ENCODE measurements around the gene CANT1.

Gene CANT1

DNA sequence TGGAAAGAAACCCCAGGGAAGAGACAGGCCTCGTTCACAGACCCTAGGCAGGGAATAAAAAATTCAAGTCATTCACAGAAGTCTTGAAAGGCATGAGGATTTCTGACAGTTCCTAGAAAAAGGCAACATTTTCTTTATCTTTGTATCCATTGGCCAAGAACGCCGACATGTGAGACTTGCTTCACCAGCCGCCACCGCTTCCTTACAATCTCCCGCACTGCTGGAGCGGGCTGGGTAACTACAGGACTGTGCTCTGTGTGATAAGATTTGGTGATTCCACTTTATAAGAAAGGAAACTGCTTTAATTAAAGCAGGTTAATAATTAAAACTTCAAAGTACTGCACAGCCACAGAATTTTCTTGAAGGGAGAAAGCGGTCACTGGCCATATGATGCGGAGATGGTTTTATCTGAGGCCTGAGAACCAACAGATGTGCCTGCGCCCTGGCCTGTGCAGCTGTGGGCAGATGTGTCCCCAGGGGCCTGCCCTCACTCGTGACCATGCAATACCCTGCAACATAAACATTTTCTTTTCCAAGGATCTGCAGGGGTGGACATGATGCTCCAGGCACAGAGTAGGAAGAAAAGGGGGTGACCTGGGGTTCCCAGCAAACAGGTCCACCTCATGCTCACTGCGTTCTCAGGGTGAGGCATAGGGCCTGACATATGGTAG, 16.9 kb downstream of the CANT1 start:
- DNase-seq (ENCODE audit: low read depth), result no peak
- TF ChIP-seq, protein P1, sequence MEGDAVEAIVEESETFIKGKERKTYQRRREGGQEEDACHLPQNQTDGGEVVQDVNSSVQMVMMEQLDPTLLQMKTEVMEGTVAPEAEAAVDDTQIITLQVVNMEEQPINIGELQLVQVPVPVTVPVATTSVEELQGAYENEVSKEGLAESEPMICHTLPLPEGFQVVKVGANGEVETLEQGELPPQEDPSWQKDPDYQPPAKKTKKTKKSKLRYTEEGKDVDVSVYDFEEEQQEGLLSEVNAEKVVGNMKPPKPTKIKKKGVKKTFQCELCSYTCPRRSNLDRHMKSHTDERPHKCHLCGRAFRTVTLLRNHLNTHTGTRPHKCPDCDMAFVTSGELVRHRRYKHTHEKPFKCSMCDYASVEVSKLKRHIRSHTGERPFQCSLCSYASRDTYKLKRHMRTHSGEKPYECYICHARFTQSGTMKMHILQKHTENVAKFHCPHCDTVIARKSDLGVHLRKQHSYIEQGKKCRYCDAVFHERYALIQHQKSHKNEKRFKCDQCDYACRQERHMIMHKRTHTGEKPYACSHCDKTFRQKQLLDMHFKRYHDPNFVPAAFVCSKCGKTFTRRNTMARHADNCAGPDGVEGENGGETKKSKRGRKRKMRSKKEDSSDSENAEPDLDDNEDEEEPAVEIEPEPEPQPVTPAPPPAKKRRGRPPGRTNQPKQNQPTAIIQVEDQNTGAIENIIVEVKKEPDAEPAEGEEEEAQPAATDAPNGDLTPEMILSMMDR (IDR thresholded peaks at IDR 0.05; ENCODE audit: low read depth, low read length, missing control alignments), result no peak
- no peak overlapping the region for H3K4me3 ChIP-seq (ENCODE audit: low read depth, low read length)

DNA sequence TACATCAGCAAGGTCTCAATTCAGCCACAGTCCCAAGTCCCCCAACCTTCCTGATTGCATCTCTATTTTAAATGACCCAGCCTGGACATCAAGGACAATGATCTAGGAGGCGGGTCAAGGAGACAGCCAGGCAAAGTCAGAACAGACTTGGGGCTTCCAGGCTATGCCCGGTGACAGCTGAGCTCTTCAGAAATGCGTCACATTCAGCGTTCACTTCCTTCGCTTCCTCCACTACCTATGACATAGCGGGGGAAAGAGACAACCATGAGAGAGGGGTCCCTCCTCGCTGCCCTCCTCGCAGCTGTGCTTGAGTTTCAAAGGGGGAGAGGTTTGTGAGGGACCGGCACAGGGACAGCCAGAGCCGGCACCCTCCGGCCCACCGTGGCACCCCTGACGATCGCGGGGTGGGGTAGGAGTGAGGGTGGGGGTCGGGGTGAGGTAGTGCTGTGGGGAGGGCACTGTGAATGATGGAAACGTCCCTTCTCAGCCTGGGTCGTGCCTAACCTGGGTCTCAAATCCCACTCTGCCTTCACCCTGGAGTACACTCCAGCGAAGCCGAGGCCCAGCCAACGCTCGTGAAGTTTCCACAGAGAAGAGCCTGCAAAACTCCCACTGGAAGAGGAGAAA, 17.5 kb downstream of the CANT1 start:
- H3K4me3 ChIP-seq (ENCODE audit: low read depth, low read length), result no peak overlapping the region
- TF ChIP-seq, protein P1 (IDR thresholded peaks at IDR 0.05; ENCODE audit: low read depth, low read length, missing control alignments), result no peak
- no peak for DNase-seq (ENCODE audit: low read depth)

DNA sequence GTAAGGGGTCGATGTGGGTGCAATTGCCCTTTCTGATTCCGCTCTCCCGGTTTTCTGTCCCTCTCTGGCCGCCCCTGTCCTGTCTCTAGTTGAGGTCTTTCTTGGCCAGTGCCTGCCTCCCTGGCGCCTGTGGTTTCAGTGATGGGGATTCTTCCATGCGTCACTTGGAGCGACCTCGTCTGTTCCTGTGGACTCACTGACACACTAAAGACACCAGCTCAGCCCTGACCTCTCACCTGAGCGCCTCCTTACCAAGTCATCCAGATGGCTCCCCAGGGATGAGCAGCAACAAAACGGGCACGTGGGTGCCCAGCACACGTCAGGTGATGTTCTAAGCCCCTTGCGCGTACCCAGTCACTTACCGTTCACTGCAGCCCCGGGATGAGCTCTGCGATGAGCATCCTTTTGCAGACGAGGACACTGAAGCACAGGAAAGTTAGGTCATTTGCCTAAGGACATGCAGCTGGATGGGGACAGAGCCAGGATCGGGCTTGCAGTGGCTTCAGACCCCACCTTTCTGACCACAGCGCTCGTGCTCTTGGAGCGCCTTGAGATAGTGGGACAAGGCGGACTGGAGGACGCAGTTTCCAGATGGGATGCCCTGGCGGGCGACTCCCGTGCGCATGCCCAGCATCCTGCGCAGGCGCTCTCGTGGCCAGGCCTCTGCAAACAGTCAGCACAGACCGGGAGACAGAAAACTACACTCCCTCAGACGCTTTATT, 18.4 kb downstream of the CANT1 start:
- DNase-seq (ENCODE audit: low read depth), result no peak
- H3K4me3 ChIP-seq (ENCODE audit: low read depth, low read length), result no peak overlapping the region
- TF ChIP-seq, protein P1 (IDR thresholded peaks at IDR 0.05; ENCODE audit: low read depth, low read length, missing control alignments), result no peak

DNA sequence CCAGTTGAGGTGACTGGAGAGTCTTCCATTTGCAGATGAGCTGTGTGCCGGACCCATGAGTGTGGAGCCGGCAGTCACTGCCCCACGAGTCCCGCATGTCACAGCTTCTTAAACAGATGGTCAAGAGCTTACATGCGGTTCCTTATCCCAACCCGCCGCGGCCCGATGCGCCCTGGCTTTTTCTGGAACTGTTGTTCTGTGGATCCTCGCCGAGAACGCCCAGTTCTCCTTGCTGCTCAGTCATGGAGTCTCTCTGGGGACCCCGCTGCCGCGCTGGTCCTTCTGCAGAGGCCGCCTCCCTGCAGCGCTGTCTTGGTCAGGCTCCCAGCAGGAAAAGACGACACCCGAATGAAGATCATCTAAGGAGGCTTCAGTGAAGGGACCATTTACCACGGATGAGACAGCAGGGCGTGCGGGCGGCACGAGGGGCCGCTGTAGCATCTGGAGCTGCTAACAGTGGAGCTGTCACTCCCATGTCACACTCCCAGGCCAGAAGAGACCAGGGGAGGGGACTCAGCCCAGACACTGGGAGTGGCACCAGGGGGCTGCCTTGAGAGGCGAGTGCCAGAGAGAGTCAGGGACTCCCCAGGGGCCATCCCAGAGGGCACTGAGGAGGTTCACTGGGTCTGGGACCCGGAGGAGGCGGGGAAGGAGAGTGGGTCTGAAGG, 19.1 kb downstream of the CANT1 start:
- TF ChIP-seq, protein P1 (IDR thresholded peaks at IDR 0.05; ENCODE audit: low read depth, low read length, missing control alignments), result no peak
- no peak for DNase-seq (ENCODE audit: low read depth)
- H3K4me3 ChIP-seq (ENCODE audit: low read depth, low read length), result no peak overlapping the region

DNA sequence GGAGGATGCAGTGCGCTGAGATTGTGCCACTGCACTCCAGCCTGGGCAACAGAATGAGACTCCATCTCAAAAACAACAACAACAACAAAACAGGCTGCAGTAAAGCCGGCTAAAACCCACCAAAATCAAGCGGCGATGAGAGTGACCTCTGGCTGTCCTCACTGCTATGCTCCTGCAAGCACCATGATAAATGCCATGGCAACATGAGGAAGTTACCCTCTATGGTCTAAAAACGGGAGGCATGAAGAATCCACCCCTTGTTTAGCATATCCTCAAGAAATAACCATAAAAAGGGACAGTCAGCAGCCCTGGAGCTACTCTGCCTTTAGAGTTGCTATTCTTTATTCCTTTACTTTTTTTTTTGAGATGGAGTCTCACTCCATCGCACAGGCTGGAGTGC, 21.4 kb downstream of the CANT1 start:
- DNase-seq (ENCODE audit: low read depth), result no peak
- no peak overlapping the region for H3K4me3 ChIP-seq (ENCODE audit: low read depth, low read length)
- TF ChIP-seq, protein P1 (IDR thresholded peaks at IDR 0.05; ENCODE audit: low read depth, low read length, missing control alignments), result no peak

DNA sequence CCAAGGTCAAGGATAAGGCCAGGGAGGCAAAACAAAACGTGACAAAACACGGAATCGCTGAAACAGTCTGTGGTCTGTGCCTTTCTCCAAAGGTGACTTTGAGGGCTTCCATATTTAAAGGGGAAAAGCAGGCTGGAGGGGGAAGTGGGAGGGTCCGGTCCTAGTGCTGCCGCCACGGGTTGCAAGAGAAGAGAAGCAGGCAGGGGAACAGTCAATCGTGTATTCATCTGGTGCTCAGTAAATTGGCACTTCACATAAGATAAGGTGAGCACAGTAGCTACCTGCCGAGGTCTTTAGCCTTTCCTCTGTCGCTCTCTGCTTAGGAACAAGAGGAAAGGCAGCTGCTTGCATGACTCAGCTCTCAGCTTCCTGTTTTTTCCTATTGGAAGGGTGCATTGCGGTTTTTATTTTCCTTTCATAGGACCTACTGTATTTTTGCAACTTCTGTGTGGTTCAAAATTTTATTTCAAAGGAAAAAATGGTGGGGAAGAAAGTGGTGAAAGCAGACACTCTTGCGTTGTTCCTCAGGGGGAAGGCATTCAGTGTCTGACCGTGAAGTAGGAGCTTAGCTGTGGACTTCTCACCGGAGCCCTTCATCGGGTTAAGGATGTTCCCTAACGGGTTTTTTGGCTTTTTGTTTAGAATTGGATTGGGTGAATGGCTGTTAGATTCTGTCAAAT, 22.8 kb downstream of the CANT1 start:
- H3K4me3 ChIP-seq (ENCODE audit: low read depth, low read length), result no peak overlapping the region
- DNase-seq (ENCODE audit: low read depth), result no peak
- TF ChIP-seq, protein P1 (IDR thresholded peaks at IDR 0.05; ENCODE audit: low read depth, low read length, missing control alignments), result no peak
